ENCODE data around the gene MRTFA. TPM values are rescaled to one million over a fixed set of nuclear protein-coding genes. Genes with fewer than 3 reads are reported as not detected.

The MRTFA gene
- total RNA-seq, 4 donors from 2014 or later: 24.5 to 56.3 (median 40.9) TPM

DNA sequence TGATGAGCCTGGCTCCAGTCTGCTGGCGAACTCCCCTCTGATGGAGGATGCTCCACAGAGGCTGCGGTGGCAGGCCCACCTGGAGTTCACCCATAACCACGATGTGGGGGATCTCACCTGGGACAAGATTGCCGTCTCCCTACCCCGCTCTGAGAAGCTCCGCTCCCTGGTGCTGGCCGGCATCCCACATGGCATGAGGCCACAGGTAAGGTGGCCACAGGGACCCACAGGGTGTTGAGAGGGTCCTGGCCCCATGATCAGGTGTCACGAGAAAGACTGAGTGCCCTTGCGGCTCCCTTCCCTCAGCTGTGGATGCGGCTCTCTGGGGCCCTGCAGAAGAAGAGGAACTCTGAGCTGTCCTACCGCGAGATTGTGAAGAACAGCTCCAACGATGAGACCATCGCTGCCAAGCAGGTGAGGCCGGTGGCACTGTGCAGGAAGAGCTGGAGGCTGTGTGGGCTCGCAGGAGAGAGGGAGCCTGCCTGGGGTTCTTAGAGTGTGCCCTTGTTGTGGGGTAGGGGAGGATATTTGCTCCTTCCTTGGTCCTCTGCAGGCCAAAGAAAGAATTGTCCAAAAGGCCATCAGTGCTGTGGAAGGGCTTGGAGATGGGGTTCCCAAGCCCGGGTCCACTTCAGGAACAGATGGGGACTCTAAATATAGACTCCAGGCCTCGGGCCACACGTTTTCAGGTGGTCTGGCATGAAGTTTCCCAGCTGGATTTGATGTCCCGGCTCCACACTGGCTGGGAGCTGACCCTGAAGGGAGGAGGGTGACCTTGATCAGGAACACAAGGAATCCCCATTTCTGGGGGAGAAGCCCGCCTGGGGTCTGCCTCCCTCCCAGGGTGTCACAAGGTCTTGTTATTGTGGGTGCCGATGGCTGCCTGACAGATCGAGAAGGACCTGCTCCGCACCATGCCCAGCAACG is 232.0 kb downstream of the MRTFA start:
- 52 to 87% methylated on average over 3 to 8 of the region's 25 CpGs for WGBS, 2 donors
- H3K4me1 ChIP-seq: peaks cover 0 to 24% (median 3%) of the 10 kb centered on the region in 3 donors
- no peak overlapping the region for H3K27ac ChIP-seq
- TF ChIP-seq POLR2A (IDR thresholded peaks at IDR 0.05) (no peak), CTCF (IDR thresholded peaks at IDR 0.05) (no peak)
- no peaks in the 10 kb centered on the region for H3K27me3 ChIP-seq
- intact Hi-C loops (cut with DNase I): no loop called here
- DNase-seq: no peak
- H3K9me3 ChIP-seq: no peaks in the 10 kb centered on the region
- peaks cover 25 to 92% (median 49%) of the 10 kb centered on the region in 3 donors for H3K36me3 ChIP-seq
- H3K4me3 ChIP-seq: no peak overlapping the region

DNA sequence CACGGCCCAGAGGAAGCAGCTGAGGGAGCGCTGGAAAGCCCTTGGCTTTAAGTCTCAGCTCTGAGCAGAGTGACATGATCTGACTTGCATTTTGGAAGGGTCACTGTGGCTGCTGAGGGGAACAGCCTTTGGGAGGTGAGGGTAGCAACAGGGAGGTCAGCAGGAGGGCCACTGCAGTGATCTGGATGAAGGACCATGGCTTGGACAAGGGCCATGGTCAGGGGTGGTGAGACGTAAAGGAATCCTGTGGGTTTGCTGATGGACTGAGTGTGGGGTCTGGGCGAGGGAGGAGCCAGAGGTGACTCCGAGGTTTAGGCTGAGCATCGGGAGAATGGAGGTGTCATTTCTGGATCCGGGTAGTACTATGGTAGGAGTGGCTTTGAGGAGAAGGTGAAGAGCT is 232.9 kb downstream of the MRTFA start:
- Histone ChIP-seq H3K4me1 (peaks cover 3 to 32% (median 3%) of the 10 kb centered on the region in 3 donors), H3K9me3 (no peaks in the 10 kb centered on the region), H3K27me3 (no peaks in the 10 kb centered on the region), H3K36me3 (peaks cover 21 to 84% (median 42%) of the 10 kb centered on the region in 3 donors), H3K27ac (no peak overlapping the region), H3K4me3 (no peak overlapping the region)
- 80 to 82% methylated on average over 7 of the region's 7 CpGs for WGBS, 2 donors
- intact Hi-C loops (cut with DNase I): no loop called here
- TF ChIP-seq POLR2A (IDR thresholded peaks at IDR 0.05) (no peak), CTCF (IDR thresholded peaks at IDR 0.05) (no peak)
- DNase-seq: no peak

- Histone ChIP-seq H3K27me3 (no peaks in the 10 kb centered on the region), H3K9me3 (no peaks in the 10 kb centered on the region), H3K36me3 (peaks cover 16 to 79% (median 37%) of the 10 kb centered on the region in 3 donors), H3K27ac (no peak overlapping the region), H3K4me1 (peaks cover 3 to 37% (median 4%) of the 10 kb centered on the region in 3 donors), H3K4me3 (no peak overlapping the region)
- TF ChIP-seq CTCF (IDR thresholded peaks at IDR 0.05): no peak
- TF ChIP-seq POLR2A (IDR thresholded peaks at IDR 0.05): no peak
- DNase-seq: no peak
- WGBS, 2 donors: 96 to 100% methylated on average over 2 to 3 of the region's 3 CpGs
- intact Hi-C loops (cut with DNase I): no loop called here
Observed at GRCh38 chr22:40403141-40403540, 233.4 kb downstream of the MRTFA start.

DNA sequence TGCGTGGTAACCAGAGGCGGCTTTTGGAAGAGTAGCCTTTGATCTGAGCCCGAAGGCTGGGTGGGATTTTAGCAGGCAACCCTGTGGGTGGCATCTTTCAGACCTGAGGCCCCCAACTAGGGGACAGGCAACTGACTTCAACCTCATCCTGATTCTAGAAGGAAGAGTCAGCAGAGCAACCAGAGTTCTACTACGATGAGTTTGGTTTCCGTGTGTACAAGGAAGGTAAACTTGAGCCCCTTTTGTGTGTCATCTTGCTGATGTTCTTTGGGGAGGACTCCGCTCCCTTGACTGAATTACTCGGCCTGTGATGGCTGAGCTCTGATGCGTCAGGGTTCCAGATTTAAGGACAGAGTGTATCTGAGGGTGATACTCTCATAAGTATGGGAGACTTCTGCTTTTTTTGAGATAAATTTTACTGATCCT is 234.5 kb downstream of the MRTFA start:
- no peaks in the 10 kb centered on the region for H3K9me3 ChIP-seq
- no peak overlapping the region for H3K27ac ChIP-seq
- 84 to 91% methylated on average over 5 to 7 of the region's 8 CpGs for WGBS, 2 donors
- no peak for DNase-seq
- H3K4me3 ChIP-seq: no peak overlapping the region
- no peaks in the 10 kb centered on the region for H3K27me3 ChIP-seq
- intact Hi-C loops (cut with DNase I): no loop called here
- H3K36me3 ChIP-seq: peaks cover 16 to 67% (median 29%) of the 10 kb centered on the region in 3 donors
- H3K4me1 ChIP-seq: peaks cover 3 to 49% (median 9%) of the 10 kb centered on the region in 3 donors
- TF ChIP-seq CTCF (IDR thresholded peaks at IDR 0.05) (no peak), POLR2A (IDR thresholded peaks at IDR 0.05) (no peak)

DNA sequence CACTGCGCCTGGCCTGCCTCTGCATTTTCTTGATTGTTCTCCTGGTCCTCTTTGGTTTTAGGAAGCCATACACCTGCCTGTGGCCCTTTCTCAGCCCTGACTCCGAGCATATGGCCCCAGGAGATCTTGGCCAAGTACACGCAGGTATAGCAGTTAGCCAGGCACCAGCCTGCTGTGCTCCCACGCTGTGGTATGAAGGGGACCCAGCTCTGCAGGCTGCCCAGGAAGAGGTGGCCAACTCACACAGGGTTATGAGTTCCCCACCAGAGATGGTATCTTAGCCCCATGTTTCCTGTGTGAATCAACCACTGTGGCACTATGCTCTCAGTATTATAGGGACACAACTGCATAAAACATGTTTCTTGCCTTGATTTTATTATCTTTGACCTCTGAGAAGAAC is 235.0 kb downstream of the MRTFA start:
- H3K27ac ChIP-seq: no peak overlapping the region
- peaks cover 14 to 63% (median 28%) of the 10 kb centered on the region in 3 donors for H3K36me3 ChIP-seq
- TF ChIP-seq CTCF (IDR thresholded peaks at IDR 0.05) (no peak), POLR2A (IDR thresholded peaks at IDR 0.05) (no peak)
- H3K4me1 ChIP-seq: peaks cover 3 to 54% (median 12%) of the 10 kb centered on the region in 3 donors
- H3K27me3 ChIP-seq: no peaks in the 10 kb centered on the region
- no peak for DNase-seq
- 90 to 100% methylated on average over 1 to 2 of the region's 4 CpGs for WGBS, 2 donors
- H3K9me3 ChIP-seq: no peaks in the 10 kb centered on the region
- H3K4me3 ChIP-seq: no peak overlapping the region
- intact Hi-C loops (cut with DNase I): no loop called here

All from esophagus squamous epithelium (tissue), 5 donors.